ENCODE results near the gene CAMTA1.

Gene CAMTA1

DNA sequence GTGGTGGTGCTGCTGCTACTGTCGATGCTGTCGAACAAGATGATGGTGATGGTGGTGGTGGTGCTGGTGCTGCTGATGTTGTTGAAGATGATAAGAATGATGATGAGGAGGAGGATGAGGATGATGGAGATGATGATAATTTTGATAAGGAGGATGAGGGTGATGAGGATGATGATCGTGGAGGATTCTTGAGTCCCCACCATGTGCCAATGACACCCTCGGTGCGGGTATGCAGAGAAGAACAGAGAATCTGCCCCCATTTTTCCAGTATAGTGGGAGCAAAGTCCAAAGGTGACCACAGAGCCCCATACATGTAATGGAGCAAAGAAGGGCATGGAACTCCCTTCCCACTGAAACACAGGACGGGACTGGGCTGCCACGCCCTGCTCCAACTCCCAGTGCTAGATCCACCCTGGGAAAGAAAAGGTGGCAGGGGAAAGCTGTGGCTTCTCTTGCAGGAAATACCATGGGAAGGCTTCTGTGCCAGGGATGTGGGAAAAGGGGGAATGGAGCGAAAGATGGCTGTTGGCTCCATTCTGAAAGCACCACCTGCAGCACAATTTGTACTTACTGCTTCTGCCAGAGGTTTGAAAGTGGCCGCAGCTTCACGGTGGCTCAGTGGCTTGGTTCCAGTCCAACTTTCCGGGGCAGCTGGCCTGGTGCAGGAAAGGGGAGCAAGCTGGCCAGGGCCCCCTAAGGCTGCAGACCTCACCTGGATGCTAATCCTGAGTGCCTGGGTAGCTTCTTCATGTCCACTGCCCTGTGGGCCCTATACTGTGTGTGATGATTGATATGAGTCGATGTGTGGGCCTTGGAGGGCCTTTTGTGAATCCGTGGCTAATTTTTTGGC is 598.6 kb downstream of the CAMTA1 start:
- Mint-ChIP-seq H3K9me3 (peaks cover 7% of the 10 kb centered on the region), H3K27ac (no peak overlapping the region), H3K27me3 (no peaks in the 10 kb centered on the region), H3K4me3 (no peak overlapping the region), H3K4me1 (no peaks in the 10 kb centered on the region), H3K36me3 (no peaks in the 10 kb centered on the region)
- ATAC-seq: no peak

DNA sequence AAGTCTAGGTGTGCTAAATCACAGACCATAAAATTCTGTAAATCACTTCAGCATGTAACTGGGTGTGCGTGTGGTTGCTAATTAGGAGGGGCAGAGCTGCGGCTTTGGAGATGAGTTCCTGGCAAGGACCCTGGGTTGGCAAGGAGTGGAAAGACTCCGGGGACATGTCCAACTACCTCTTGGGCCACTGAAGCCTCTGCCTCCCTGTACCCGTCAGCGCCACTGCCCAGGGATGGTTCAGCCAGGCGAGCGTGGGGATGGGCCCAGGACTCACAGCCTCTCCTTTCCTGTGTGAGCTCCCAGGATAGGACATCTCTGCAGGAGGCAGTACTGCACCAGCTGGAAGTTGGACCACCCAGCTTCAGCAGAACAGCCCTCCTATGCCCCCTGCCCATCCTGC is 599.4 kb downstream of the CAMTA1 start:
- Mint-ChIP-seq H3K27me3 (no peaks in the 10 kb centered on the region), H3K4me3 (no peak overlapping the region), H3K4me1 (no peaks in the 10 kb centered on the region), H3K9me3 (peaks cover 7% of the 10 kb centered on the region), H3K36me3 (no peaks in the 10 kb centered on the region), H3K27ac (no peak overlapping the region)
- no peak for ATAC-seq

DNA sequence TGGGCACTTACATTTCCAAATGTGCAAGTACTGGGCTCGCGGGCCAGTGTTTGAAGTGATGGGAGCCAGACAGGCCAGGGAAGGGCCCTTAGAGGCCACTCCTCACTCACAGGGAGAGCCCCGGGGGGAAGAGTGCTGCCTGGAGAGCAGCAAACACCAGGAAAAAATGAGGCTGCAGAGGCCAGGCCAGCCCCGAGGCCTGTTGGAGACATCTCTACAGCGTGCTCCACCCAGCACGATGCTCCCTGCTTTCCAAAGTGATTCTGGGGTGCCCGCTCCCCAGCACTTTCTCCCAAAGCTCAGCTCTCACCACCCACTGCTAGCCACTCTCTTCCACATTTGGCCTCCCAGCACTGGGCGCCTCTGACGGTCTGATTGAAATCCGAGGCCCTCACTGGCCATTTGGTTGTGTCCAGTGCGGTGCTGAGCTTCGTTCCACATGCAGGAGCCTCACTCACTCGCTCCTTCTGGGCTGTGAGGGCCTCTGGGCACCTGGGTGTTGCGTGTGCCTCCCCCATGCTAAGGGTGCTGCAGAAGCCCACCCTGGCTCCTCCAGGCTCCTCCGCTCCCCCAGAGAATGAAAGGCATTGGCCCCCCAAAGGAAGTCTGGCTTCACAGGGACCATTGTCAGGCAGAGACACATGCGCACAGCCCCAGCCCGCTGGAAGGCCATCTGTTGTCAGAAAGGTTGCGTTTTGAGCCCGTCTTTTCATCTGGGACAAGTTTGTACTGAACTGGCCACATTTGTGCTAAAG is 600.4 kb downstream of the CAMTA1 start:
- Mint-ChIP-seq H3K27ac (no peak overlapping the region), H3K9me3 (peaks cover 7% of the 10 kb centered on the region), H3K4me3 (no peak overlapping the region), H3K4me1 (no peaks in the 10 kb centered on the region), H3K27me3 (no peaks in the 10 kb centered on the region), H3K36me3 (no peaks in the 10 kb centered on the region)
- no peak for ATAC-seq

DNA sequence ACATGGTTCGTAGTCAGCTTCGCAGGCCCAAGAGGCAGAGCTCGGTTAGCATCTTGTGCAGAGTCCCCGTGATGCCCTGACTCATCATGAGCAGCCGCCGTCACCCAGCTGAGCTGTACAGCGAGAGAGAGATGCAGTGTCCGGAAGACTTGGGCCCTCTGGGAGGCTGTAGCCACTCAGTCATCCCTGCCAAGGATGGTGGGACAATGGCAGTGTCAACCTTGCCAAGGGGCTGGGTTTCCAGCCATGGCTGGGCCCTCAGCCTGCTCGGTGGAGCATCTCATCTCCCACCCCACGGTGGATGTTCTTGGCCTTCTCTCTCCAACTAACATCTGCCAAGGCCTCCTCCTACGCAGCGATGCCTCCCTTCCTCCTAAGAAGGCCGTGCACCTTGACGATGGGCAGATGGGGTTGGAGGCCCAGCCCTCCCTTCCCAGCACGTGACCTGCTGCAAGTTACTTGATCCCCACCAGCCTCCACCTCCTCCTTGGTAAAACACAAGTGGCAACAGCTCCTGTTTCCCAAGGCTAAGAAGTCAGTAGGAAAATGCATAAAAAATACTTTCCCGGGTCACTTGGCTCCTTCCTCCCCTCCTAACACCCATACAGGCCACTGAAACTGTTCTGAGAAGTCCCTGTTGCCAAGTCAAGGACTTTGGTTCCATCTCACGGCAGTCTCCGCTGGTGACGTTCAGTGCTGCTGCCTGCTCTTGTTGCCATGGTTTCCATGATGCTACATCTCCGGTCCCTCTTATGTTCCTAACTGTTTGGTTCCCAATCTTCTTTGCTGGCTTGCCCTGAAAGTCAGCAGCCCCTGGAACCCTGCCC is 601.2 kb downstream of the CAMTA1 start:
- ATAC-seq: no peak
- no peaks in the 10 kb centered on the region for H3K4me1 Mint-ChIP-seq
- H3K36me3 Mint-ChIP-seq: no peaks in the 10 kb centered on the region
- peaks cover 7% of the 10 kb centered on the region for H3K9me3 Mint-ChIP-seq
- no peak overlapping the region for H3K4me3 Mint-ChIP-seq
- no peak overlapping the region for H3K27ac Mint-ChIP-seq
- H3K27me3 Mint-ChIP-seq: no peaks in the 10 kb centered on the region

DNA sequence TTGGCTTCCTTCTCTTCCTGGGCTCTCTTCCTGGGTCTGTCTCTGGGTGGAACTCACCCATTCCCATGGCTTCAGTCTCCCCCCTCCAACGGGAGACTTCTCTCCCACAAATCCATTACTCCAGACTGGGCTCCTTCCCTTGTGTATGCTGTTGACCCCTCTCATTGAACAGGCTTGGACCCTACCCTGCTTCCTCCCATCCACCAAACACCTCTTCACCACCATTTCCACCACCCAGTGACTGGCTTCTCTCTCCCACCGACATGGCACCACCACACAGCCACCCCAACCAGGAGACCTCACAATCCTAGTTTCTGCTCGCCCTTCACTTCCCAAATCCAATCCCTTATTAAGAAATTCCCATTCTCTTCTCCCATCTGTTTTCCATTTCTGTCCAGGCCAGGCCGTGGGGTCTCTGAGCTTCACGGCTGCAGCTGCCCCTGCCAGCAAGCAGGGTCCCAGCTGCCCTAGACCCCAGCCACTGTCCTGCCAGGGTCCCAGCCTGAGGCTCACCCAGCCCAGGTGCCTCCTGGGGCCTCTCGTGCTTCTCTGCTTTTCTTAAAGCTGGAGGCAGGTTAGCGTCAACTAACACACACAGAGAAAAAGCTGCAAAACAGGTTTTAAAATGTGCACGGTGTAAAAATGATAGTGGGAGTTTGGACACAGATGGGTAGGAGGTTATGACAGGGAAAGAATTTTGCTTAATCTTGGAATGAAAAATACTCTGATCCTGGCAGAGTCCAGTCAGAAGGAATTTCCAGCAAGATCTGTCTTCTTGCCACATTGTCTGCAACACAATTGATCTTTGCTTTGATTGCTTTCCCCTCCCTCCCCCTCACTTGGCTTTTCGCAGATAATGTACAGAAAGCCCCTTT is 602.0 kb downstream of the CAMTA1 start:
- Mint-ChIP-seq H3K4me3 (no peak overlapping the region), H3K36me3 (no peaks in the 10 kb centered on the region), H3K4me1 (no peaks in the 10 kb centered on the region), H3K27ac (no peak overlapping the region), H3K9me3 (peaks cover 3% of the 10 kb centered on the region), H3K27me3 (no peaks in the 10 kb centered on the region)
- no peak for ATAC-seq

DNA sequence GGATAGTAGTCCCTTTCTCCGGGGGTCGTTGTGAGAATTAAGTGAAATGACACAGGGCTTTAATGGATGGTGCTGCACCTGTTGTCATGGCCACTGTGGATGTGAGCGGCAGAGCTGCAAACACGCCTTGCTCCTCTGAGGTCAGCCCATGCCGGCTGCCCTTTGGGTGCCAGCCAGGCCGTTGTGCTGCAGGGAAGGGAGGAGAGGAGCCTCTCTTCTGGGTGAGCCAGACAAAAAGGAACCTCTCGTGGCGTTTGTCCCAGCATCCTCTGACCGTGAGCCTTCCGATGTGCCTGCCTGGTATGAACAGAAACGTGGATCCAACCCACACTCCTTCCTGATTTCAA is 602.9 kb downstream of the CAMTA1 start:
- Mint-ChIP-seq H3K9me3 (peaks cover 3% of the 10 kb centered on the region), H3K4me1 (no peaks in the 10 kb centered on the region), H3K4me3 (no peak overlapping the region), H3K27ac (no peak overlapping the region), H3K27me3 (no peaks in the 10 kb centered on the region), H3K36me3 (no peaks in the 10 kb centered on the region)
- no peak for ATAC-seq

DNA sequence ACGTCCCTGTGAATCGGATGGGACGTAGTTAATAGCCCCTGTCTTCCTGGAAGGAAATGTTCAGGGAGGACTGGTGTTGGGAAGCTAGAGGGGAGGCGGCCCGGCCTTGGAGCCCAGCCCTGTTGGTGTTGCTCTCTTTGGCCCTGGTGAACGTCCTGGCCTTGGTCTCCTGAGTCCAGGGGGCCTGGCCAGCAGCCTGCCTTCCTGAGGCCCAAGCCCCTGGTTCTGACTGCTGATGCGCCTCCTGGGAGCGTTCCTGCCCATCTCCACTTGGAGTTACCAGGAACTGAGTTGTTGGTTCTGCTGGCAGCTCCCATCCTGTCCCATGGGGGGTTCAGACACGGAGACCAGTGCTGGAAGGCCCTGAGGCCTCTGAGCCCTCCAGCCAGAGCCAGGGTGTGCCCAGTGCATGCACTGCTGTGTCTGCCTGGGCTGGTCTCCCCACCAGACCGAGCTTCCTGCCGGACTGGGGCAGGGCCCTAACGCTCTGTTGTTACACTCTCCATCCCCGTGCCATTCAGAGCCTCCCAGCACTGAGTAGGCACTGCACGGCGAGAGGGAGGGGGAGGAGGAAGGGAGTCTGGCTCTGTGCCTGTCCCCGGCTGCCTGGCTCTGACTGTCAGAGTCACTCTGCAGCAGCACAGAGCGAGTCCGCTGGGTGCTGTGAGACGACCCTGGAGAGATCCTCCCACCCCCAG is 603.4 kb downstream of the CAMTA1 start:
- H3K36me3 Mint-ChIP-seq: no peaks in the 10 kb centered on the region
- no peak for ATAC-seq
- no peak overlapping the region for H3K4me3 Mint-ChIP-seq
- H3K27ac Mint-ChIP-seq: no peak overlapping the region
- no peaks in the 10 kb centered on the region for H3K27me3 Mint-ChIP-seq
- no peaks in the 10 kb centered on the region for H3K4me1 Mint-ChIP-seq
- H3K9me3 Mint-ChIP-seq: peaks cover 1% of the 10 kb centered on the region

DNA sequence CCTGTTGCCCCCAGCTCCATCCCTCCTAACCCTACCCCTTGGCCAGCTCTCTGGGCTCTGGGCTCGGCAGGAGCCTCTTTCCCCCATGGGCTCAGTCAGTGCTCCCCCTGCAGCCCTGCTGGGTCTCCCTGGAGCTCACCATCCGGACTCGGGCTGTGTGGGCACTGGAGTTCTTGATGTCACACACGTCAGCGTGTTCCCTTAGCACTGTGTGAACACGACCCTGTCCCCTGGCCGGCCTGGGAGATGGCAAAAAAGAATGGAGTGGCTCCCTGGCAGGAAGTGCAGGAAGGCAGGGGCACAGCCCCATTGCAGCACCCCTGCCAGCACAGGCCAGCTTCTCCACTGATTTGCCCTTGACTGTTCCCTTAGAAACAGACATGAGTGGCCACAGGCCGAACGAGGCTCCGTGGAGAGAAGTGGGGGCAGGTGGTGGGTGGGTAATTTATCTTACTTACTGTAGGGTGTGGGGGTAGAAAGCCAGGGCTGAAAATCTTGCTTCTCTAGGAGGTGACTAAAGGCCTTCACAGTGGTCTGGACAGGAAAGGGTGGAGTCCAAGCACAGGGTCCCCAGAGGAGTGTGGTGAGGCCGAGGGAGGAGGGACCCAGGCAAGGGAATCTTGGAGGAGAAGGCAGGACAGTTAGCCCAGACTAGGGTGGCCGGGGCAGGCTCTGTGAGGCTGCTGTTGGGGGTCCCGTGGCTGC is 604.1 kb downstream of the CAMTA1 start:
- Mint-ChIP-seq H3K4me3 (no peak overlapping the region), H3K27me3 (no peaks in the 10 kb centered on the region), H3K9me3 (peaks cover 4% of the 10 kb centered on the region), H3K4me1 (no peaks in the 10 kb centered on the region), H3K27ac (no peak overlapping the region), H3K36me3 (no peaks in the 10 kb centered on the region)
- ATAC-seq: no peak

DNA sequence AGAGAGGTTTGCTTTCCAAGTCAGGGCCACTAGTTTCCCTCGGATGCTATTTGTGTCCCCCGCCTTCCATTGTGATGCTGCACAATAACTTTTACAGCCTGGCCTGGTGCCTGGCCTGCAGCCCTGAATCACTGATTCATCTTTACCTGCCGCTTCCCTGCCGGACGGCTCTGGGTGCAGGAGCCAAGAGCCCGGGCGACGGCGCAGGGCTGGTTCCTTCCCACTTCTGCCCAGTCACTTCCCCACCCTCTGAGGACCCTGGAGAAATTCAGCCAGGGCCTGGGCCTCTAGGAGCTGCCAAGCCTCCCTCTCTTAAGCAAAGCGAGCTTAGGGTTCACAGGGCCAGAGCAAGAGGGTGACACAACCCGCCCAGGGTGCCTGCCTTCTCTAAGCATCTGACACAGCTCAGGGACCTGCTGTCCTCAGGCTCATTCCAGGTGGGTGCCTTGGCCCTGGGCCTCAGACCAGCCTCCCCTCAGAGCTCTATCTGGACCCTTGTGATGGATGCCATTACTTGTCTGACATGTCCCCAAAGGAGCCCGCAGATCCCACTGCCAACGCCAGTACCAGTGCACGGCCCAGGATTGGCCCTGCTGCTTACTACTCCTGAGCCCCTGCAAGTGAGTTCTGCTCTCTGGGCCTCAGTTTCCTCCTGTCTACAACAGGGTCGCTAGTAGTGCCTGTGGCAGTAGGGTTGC is 604.8 kb downstream of the CAMTA1 start:
- H3K27me3 Mint-ChIP-seq: no peaks in the 10 kb centered on the region
- no peak overlapping the region for H3K27ac Mint-ChIP-seq
- H3K9me3 Mint-ChIP-seq: peaks cover 6% of the 10 kb centered on the region
- H3K4me3 Mint-ChIP-seq: no peak overlapping the region
- no peaks in the 10 kb centered on the region for H3K4me1 Mint-ChIP-seq
- H3K36me3 Mint-ChIP-seq: no peaks in the 10 kb centered on the region
- peak; percentile 24 for ATAC-seq

DNA sequence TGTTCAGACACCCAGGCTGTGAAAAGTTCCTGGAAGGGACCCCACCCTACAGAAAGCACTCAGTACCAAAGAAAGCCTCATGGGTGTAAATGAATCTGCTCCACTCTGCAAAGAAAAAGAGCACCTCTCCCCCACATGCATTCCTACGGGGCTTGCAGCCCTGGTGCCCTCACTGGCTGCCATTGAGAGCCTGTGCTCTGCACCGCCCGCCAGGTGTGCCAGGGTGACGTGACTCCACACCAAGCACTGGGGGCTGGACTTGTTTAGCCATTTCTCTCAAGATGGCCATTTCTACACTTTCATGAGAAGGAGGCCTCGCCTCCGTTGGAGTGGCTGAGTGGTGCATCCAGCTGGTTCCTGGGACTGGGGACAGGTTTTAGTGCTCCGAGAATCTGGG is 605.3 kb downstream of the CAMTA1 start:
- Mint-ChIP-seq H3K36me3 (no peaks in the 10 kb centered on the region), H3K27me3 (no peaks in the 10 kb centered on the region), H3K9me3 (peaks cover 10% of the 10 kb centered on the region), H3K27ac (no peak overlapping the region), H3K4me1 (no peaks in the 10 kb centered on the region), H3K4me3 (no peak overlapping the region)
- no peak for ATAC-seq

DNA sequence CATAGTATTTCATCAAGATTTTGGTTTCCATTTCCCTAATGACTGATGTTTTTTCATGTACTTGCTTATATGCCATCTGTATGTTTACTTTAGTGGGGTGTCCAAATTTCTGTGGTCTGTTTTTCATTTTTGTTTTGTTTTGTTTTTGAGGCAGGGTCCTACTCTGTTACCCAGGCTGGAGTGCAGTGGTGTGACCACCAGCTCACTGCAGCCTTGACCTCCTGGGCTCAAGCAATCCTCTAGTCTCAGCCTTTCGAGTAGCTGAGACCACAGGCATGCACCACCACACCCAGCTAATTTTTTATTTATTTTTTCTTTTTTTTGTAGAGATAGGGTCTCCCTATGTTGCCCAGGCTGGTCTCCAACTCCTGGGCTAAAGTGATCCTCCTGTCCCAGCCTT is 607.9 kb downstream of the CAMTA1 start:
- no peak for ATAC-seq
- no peak overlapping the region for H3K4me3 Mint-ChIP-seq
- peaks cover 8% of the 10 kb centered on the region for H3K27me3 Mint-ChIP-seq
- peaks cover 10% of the 10 kb centered on the region for H3K9me3 Mint-ChIP-seq
- H3K36me3 Mint-ChIP-seq: no peaks in the 10 kb centered on the region
- H3K4me1 Mint-ChIP-seq: no peaks in the 10 kb centered on the region
- H3K27ac Mint-ChIP-seq: no peak overlapping the region

DNA sequence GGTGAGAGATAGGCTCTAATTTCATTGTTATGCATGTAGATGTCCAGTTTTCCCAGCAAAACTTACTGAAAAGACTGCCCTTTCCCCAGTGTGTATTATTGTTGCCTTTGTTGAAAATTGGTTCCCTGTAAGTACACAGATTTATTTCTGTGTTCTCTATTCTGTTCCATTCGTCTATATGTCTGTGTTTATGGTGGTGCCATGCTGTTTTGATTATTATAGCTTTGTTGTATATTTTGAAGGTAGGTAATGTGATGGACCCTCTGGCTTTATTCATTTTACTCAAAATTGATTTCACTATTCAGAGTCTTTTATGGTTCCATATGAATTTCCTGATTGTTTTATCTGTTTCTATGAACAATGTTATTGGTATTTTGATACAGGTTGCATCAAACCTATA is 610.0 kb downstream of the CAMTA1 start:
- Mint-ChIP-seq H3K4me3 (no peak overlapping the region), H3K27me3 (peaks cover 8% of the 10 kb centered on the region), H3K36me3 (no peaks in the 10 kb centered on the region), H3K9me3 (peaks cover 22% of the 10 kb centered on the region), H3K4me1 (no peaks in the 10 kb centered on the region), H3K27ac (no peak overlapping the region)
- ATAC-seq: no peak

DNA sequence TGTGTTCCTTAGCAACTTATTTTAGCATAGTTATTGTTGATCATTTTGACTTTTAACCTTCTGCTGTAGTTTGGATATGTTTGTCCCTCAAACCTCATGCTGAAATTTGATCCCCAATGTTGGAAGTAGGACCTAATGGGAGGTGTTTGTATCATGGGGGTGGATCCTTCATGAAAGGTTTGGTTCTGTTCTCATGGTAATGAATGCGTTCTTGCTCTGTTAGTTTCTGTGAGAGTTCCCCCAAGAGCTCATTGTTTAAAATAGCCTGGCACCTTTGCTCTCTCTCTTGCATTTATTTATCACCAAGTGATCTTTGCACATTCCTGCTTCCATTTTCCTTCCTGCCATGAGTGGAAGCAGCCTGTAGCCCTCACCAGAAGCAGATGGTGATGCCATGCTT is 613.7 kb downstream of the CAMTA1 start:
- ATAC-seq: no peak
- no peak overlapping the region for H3K4me3 Mint-ChIP-seq
- H3K9me3 Mint-ChIP-seq: peaks cover 23% of the 10 kb centered on the region
- H3K27ac Mint-ChIP-seq: no peak overlapping the region
- no peaks in the 10 kb centered on the region for H3K36me3 Mint-ChIP-seq
- no peaks in the 10 kb centered on the region for H3K4me1 Mint-ChIP-seq
- H3K27me3 Mint-ChIP-seq: peaks cover 17% of the 10 kb centered on the region
